CD14-positive monocyte (primary cell): Measurements from ENCODE around the gene DAPK1. TPM values are rescaled to one million over a fixed set of nuclear protein-coding genes. Genes with fewer than 3 reads are reported as not detected.

ENCODE experiments used
- DNase-seq, 3 donors: peaks; one replicate each; pipeline ENCODE4 v3.0.0-alpha.2; 2011 to 2022
- H2AFZ ChIP-seq: 2 replicates; pipeline ENCODE4 v1.6.0; 2012; ENCODE audit warnings: mild to moderate bottlenecking, low read depth, low read length, inconsistent platforms; ENCODE audit not compliant: insufficient read depth, poor library complexity, severe bottlenecking
- H3K27ac ChIP-seq, 2 donors: 1 replicate in 1 of 2; 2 replicates in 1 of 2; pipeline ENCODE4 v1.5.1; 2012 to 2013; ENCODE audit warnings: low read length in 2 of 2, control low read depth in 1 of 2, inconsistent platforms in 1 of 2, low read depth in 1 of 2, mild to moderate bottlenecking in 1 of 2
- H3K27me3 ChIP-seq, 2 donors: one replicate each; pipeline versions ENCODE4 v1.6.0 to v1.6.1; 2011 to 2013; ENCODE audit warnings: low read length in 2 of 2; ENCODE audit not compliant: control insufficient read depth in 2 of 2, insufficient read depth in 2 of 2
- H3K36me3 ChIP-seq, 2 donors: replicated peaks in 1 of 2; 1 replicate in 1 of 2; 2 replicates in 1 of 2; pipeline versions ENCODE4 v1.5.1 to v1.6.1; 2012 to 2013; ENCODE audit warnings: low read length in 2 of 2, control low read depth in 1 of 2, inconsistent platforms in 1 of 2, mild to moderate bottlenecking in 1 of 2; ENCODE audit not compliant: insufficient read depth in 2 of 2, control insufficient read depth in 1 of 2
- H3K4me1 ChIP-seq, 2 donors: 1 replicate in 1 of 2; 2 replicates in 1 of 2; pipeline versions ENCODE4 v1.5.1 to v1.6.1; 2012 to 2013; ENCODE audit warnings: low read length in 2 of 2, control low read depth in 1 of 2, inconsistent platforms in 1 of 2, mild to moderate bottlenecking in 1 of 2, moderate library complexity in 1 of 2; ENCODE audit not compliant: insufficient read depth in 2 of 2, control insufficient read depth in 1 of 2
- H3K4me2 ChIP-seq: replicated peaks from 2 replicates; pipeline ENCODE3; 2012; ENCODE audit warnings: low read length, moderate library complexity, mild to moderate bottlenecking; ENCODE audit not compliant: poor library complexity, severe bottlenecking; ENCODE audit errors: extremely low read depth
- H3K4me3 ChIP-seq, 3 experiments: fragments of 200-600 bp in 1 of 3; sonication (generic) in 1 of 3; replicated peaks in 1 of 3; 1 replicate in 2 of 3; 2 replicates in 1 of 3; pipeline ENCODE4 v1.5.1; 2011 to 2013; ENCODE audit warnings: low read length in 3 of 3, mild to moderate bottlenecking in 3 of 3, control low read depth in 2 of 3, low read depth in 2 of 3, inconsistent platforms in 1 of 3, moderate library complexity in 1 of 3
- H3K79me2 ChIP-seq: 2 replicates; pipeline ENCODE4 v1.6.0; 2012; ENCODE audit warnings: mild to moderate bottlenecking, control low read depth, inconsistent platforms, low read length, moderate library complexity; ENCODE audit not compliant: insufficient read depth
- H3K9ac ChIP-seq: 2 replicates; pipeline ENCODE4 v1.6.0; 2017; ENCODE audit warnings: low read length, mild to moderate bottlenecking; ENCODE audit not compliant: insufficient read depth, poor library complexity, severe bottlenecking
- H3K9me3 ChIP-seq, 2 donors: replicated peaks in 1 of 2; 1 replicate in 1 of 2; 2 replicates in 1 of 2; pipeline versions ENCODE4 v1.5.1 to v1.6.1; 2012 to 2013; ENCODE audit warnings: low read length in 2 of 2, control low read depth in 1 of 2; ENCODE audit not compliant: control insufficient read depth in 1 of 2, insufficient read depth in 1 of 2
- H4K20me1 ChIP-seq: 2 replicates; pipeline ENCODE4 v1.6.0; 2012; ENCODE audit warnings: mild to moderate bottlenecking, low read length, control low read depth, moderate library complexity; ENCODE audit not compliant: insufficient read depth
- H3K27ac Mint-ChIP-seq, 7 donors: one replicate each; pipeline ENCODE4 v1.8.0; 2020; ENCODE audit warnings: mild to moderate bottlenecking in 7 of 7, mixed read lengths in 7 of 7, moderate library complexity in 6 of 7, inconsistent platforms in 2 of 7
- H3K27me3 Mint-ChIP-seq, 3 donors: one replicate each; pipeline ENCODE4 v1.8.0; 2021 to 2022; ENCODE audit warnings: low read depth in 3 of 3, mild to moderate bottlenecking in 3 of 3, mixed read lengths in 3 of 3, moderate library complexity in 3 of 3, inconsistent platforms in 1 of 3
- H3K36me3 Mint-ChIP-seq, 2 donors: one replicate each; pipeline ENCODE4 v1.8.0; 2020; ENCODE audit warnings: mixed read lengths in 2 of 2, inconsistent platforms in 1 of 2, mild to moderate bottlenecking in 1 of 2
- H3K4me1 Mint-ChIP-seq: one replicate; pipeline ENCODE4 v1.8.0; 2020; ENCODE audit warnings: mild to moderate bottlenecking, mixed read lengths
- H3K4me3 Mint-ChIP-seq, 2 donors: one replicate each; pipeline ENCODE4 v1.8.0; 2020; ENCODE audit warnings: mild to moderate bottlenecking in 2 of 2, mixed read lengths in 2 of 2, moderate library complexity in 1 of 2
- H3K9me3 Mint-ChIP-seq, 7 donors: one replicate each; pipeline ENCODE4 v1.8.0; 2020 to 2022; ENCODE audit warnings: mixed read lengths in 7 of 7, mild to moderate bottlenecking in 6 of 7, moderate library complexity in 6 of 7, inconsistent platforms in 2 of 7
- WGBS: methylation state at CpG from one replicate; pipeline ENCODE4 v1.1.5; 2013; ENCODE audit warnings: missing lambda C conversion rate; ENCODE audit not compliant: insufficient coverage; 5-methylcytosine and 5-hydroxymethylcytosine counted together
- intact Hi-C, 2 donors: fragments of 100-400 bp; cut with micrococcal nuclease; formaldehyde crosslinking; loops; one replicate each; pipeline versions ENCODE4 v1.15.0 to v1.15.1; 2023
- polyA plus RNA-seq, 3 donors: library from polyadenylated mRNA; depleted of rRNA in 1 of 3; unstranded in 2 of 3; stranded (reverse) in 1 of 3; fragments of 300-500 nt in 2 of 3; fragments of >200 nt in 1 of 3; fragmentation: Illumina TruSeq in 2 of 3; gene quantifications; 1 replicate in 2 of 3; 2 replicates in 1 of 3; pipeline ENCODE4 v1.2.3, GENCODE V29; 2012 to 2021
- TF ChIP-seq, protein P1 (sequence below): fragments of 200-600 bp; IDR thresholded peaks from one replicate; pipeline ENCODE4 v1.8.0; 2022; ENCODE audit warnings: antibody characterized with exemption, mild to moderate bottlenecking

The DAPK1 gene
- polyA plus RNA-seq, 3 donors, result 24.1 to 102 (median 44.4) TPM

DNA sequence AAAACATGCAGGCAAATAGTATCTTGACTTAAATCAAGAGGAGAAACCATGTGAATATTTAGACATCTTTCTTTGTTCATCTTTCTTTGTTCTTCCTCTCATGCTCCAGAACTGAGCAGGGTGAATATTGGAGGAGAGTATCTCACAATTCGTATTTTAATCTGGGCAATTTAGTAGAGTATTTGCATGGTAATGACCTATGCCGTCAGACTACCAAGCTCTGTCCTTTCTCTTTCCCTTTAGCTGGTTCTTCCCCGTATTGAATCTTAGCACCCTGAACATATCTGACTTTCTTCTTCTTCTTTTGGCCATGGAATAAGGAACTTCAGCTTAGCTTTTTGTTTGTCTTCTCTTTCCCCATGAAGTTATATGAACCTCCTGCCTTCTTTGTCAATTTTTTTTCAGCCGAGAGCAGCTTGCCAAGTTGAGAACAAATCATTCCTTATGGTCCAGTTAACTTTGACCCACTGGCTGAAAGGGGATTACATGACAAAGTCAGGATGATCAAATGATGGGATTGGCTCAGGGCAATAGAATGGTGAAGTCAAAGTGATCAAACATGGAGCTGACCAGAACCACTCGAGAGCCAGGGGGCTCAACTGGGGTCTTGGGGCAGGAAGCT is 95.8 kb downstream of the DAPK1 start:
- Histone ChIP-seq H3K27me3 (no peaks in the 10 kb centered on the region), H3K79me2 (peaks cover 31% of the 10 kb centered on the region), H3K4me1 (peaks cover 34 to 62% of the 10 kb centered on the region in 2 donors), H3K9me3 (no peaks in the 10 kb centered on the region), H3K36me3 (no peaks in the 10 kb centered on the region), H4K20me1 (no peaks in the 10 kb centered on the region), H2AFZ (peak overlapping the region; percentile 30), H3K4me2 (peak overlapping the region; percentile 46), H3K9ac (peak overlapping the region; percentile 34), H3K4me3 (peak overlapping the region in 1 of 3 experiments; percentile 45), H3K27ac (peak overlapping the region; percentile 81 to 86)
- WGBS, result 27% methylated on average over 3 of the region's 5 CpGs
- intact Hi-C loops, result no loop called here
- H3K27ac Mint-ChIP-seq, result peak overlapping the region; percentile 83 to 92 (median 87)
- peaks cover 0 to 2% (median 0%) of the 10 kb centered on the region in 7 donors for H3K9me3 Mint-ChIP-seq
- H3K4me3 Mint-ChIP-seq, result peak overlapping the region in 1 of 2 donors; percentile 59
- H3K27me3 Mint-ChIP-seq, result peaks cover 0 to 5% (median 1%) of the 10 kb centered on the region in 3 donors
- peaks cover 59% of the 10 kb centered on the region for H3K4me1 Mint-ChIP-seq
- peaks cover 26 to 45% of the 10 kb centered on the region in 2 donors for H3K36me3 Mint-ChIP-seq
- peak in 2 of 3 donors; percentile 52 to 56 for DNase-seq
- TF ChIP-seq, protein P1, sequence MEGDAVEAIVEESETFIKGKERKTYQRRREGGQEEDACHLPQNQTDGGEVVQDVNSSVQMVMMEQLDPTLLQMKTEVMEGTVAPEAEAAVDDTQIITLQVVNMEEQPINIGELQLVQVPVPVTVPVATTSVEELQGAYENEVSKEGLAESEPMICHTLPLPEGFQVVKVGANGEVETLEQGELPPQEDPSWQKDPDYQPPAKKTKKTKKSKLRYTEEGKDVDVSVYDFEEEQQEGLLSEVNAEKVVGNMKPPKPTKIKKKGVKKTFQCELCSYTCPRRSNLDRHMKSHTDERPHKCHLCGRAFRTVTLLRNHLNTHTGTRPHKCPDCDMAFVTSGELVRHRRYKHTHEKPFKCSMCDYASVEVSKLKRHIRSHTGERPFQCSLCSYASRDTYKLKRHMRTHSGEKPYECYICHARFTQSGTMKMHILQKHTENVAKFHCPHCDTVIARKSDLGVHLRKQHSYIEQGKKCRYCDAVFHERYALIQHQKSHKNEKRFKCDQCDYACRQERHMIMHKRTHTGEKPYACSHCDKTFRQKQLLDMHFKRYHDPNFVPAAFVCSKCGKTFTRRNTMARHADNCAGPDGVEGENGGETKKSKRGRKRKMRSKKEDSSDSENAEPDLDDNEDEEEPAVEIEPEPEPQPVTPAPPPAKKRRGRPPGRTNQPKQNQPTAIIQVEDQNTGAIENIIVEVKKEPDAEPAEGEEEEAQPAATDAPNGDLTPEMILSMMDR, result no peak

DNA sequence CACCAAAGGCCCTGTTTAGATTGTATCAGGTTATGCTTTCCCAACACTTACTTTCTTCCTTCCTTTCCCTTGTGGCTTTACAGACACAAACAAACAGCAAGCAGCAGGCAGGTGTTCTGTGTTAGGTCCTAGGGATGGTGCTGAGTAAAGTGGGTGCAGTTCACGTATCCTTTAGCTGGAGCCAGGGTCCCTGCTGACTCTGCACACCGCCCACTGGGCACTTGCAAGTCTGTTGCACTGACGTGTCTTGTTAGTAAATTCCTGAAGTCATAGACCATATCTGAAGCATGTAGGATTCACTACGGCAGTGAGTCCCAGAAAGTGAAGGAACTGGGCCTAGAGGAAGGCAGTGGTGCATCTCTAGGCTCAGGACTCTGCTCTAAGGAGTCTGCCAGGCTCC is 96.5 kb downstream of the DAPK1 start:
- Histone ChIP-seq H3K4me1 (peaks cover 36 to 69% of the 10 kb centered on the region in 2 donors), H3K27me3 (no peaks in the 10 kb centered on the region), H3K79me2 (peaks cover 31% of the 10 kb centered on the region), H3K4me3 (no peak overlapping the region), H3K9ac (peak overlapping the region; percentile 34), H3K9me3 (no peaks in the 10 kb centered on the region), H3K4me2 (no peak overlapping the region), H3K27ac (peak overlapping the region; percentile 81 to 86), H2AFZ (no peak overlapping the region), H3K36me3 (no peaks in the 10 kb centered on the region), H4K20me1 (no peaks in the 10 kb centered on the region)
- intact Hi-C loops, result no loop called here
- TF ChIP-seq, protein P1, result no peak
- 94% methylated on average over 3 of the region's 4 CpGs for WGBS
- Mint-ChIP-seq H3K36me3 (peaks cover 32 to 44% of the 10 kb centered on the region in 2 donors), H3K4me3 (no peak overlapping the region), H3K27ac (peak overlapping the region; percentile 83 to 92 (median 87)), H3K4me1 (peaks cover 67% of the 10 kb centered on the region), H3K27me3 (peaks cover 0 to 4% (median 1%) of the 10 kb centered on the region in 3 donors), H3K9me3 (peaks cover 0 to 2% (median 0%) of the 10 kb centered on the region in 7 donors)
- DNase-seq, result no peak
